Fibroblast of peridontal ligament (primary cell): Measurements from ENCODE around the gene EVC2.
"Not testable (repeated sequence)": the region's sequence is repeated elsewhere in the genome, so short reads cannot be mapped to it uniquely, and the experiment has no call there.

Source experiments
- DNase-seq: peaks from one replicate; pipeline ENCODE4 v3.0.0-alpha.2; 2010; ENCODE audit errors: extremely low read depth

Gene EVC2

GRCh38 chr4:5631352-5632065 lies 76.8 kb downstream of the EVC2 start:
- no peak for DNase-seq

GRCh38 chr4:5630762-5631161 lies 77.6 kb downstream of the EVC2 start:
- DNase-seq: no peak

- DNase-seq: no peak
These were observed 78.8 kb downstream of the EVC2 start for GRCh38 chr4:5629542-5629941.

- DNase-seq: no peak
These were observed 81.4 kb downstream of the EVC2 start for GRCh38 chr4:5626913-5627312.

GRCh38 chr4:5622596-5622995 lies 85.8 kb downstream of the EVC2 start:
- no peak for DNase-seq

GRCh38 chr4:5619913-5620625 lies 88.3 kb downstream of the EVC2 start:
- DNase-seq: peak; percentile 70

- DNase-seq: no peak
These were observed 90.1 kb downstream of the EVC2 start for GRCh38 chr4:5618051-5618960.

GRCh38 chr4:5616331-5616950 lies 91.9 kb downstream of the EVC2 start:
- no peak for DNase-seq

- DNase-seq: no peak
These were observed 92.8 kb downstream of the EVC2 start for GRCh38 chr4:5615496-5616075.

GRCh38 chr4:5611750-5612149 lies 96.6 kb downstream of the EVC2 start:
- peak; percentile 23 for DNase-seq

GRCh38 chr4:5609306-5610007 lies 98.9 kb downstream of the EVC2 start:
- no peak for DNase-seq

GRCh38 chr4:5593828-5594227 lies 114.5 kb downstream of the EVC2 start:
- not testable (repeated sequence) for DNase-seq

- DNase-seq: no peak
These were observed 116.1 kb downstream of the EVC2 start for GRCh38 chr4:5592272-5592671.

- no peak for DNase-seq
These were observed 118.9 kb downstream of the EVC2 start for GRCh38 chr4:5589495-5589894.

GRCh38 chr4:5588046-5588445 lies 120.3 kb downstream of the EVC2 start:
- DNase-seq: no peak

GRCh38 chr4:5575941-5576340 lies 132.4 kb downstream of the EVC2 start:
- DNase-seq: no peak

GRCh38 chr4:5574386-5574785 lies 134.0 kb downstream of the EVC2 start:
- no peak for DNase-seq

- DNase-seq: no peak
These were observed 134.4 kb downstream of the EVC2 start for GRCh38 chr4:5573965-5574364.

GRCh38 chr4:5572751-5573150 lies 135.6 kb downstream of the EVC2 start:
- DNase-seq: no peak

GRCh38 chr4:5572114-5572513 lies 136.2 kb downstream of the EVC2 start:
- DNase-seq: peak; percentile 35

GRCh38 chr4:5571646-5572045 lies 136.7 kb downstream of the EVC2 start:
- no peak for DNase-seq
